GM18499 (cell line): ENCODE results near the gene ARHGEF10L.

Experiments
- ATAC-seq: cut with Tn5 transposase; IDR thresholded peaks from one replicate; pipeline ENCODE4 v1.9.1; 2021; ENCODE audit warnings: moderate number of reproducible peaks; ENCODE audit not compliant: insufficient read depth, unreplicated experiment

Gene ARHGEF10L

DNA sequence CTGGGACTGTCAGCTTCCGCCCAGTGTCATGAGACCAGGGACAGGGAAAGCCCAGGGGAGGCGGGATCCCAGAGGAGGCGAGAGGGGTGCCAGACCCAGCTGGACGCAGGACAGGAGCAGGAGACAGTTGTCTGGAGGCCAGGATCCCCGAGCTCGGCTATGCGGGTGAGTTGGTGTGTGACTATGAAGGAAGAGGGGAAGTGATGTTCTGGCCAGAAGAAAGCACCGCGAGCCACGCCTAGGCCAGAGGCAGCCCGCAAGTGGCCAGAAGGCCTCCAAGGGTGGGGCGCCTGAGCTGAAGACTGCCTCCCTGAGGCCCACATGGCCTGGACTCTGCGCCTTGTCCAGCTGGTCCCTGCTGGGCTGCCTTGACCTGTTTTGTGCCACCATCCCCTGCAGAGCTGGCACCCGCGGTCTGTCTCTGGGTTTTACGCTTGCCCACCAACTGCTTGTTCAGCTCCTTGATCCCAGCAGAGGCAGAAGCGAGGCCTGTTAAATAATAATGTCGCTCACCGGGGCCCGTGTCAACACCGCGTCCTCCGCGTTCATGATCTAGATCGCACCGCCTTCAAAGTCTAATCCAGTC, 130.5 kb downstream of the ARHGEF10L start:
- ATAC-seq = no peak

DNA sequence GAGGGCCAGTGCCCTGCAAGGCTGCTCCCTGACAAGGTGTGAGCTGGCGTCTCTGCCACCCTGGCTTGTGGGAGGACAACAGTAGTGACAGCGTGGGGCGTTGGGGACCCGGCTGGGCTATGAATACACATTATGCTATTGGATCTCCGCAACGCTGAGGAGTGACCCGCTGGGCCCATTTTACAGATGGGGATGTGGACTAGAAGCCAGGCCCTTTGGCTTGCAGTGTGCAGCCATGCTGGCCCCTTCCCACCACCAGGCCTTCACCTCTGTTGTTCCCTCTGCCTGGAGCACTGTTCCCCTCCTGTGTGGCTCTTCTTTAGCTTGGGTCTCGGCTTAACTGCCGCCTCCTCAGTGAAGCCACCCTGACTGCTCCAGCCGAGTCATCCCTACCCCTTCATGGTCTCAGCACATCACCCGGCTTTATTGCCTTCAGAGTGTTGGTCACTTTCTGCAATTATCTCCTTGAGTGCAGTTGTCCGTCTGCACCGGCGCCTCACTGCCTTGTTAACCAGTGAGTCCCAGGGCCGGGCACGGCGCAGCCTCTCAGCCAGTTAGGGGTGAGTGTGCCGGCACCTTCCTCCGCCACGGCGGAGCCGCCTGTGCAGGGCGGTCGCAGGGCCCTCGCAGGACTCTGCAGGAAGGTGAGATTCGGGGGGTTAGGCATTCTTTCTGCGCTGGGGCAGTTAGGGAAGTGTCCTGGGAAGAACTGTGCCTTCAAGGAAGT, 131.3 kb downstream of the ARHGEF10L start:
- no peak for ATAC-seq

DNA sequence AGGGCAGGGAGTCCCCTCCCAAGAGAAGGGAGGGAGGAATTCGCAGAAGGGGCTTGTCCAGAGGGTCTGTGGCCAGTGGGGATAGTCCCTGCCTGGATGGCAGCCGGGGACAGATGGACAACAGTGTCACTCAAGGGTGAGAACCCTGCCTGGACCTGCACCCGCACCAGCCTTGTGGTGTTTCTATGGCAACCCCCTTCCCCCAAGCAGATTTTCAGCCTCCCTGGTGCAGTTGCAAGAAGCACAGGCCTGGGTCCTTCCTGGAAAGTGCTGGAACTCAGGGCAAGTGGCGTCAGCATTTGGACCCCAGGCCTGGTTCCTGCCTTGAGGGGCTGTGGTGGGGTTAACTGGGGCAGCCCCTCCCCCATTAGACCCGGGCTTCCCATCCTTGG, 131.8 kb downstream of the ARHGEF10L start:
- no peak for ATAC-seq

DNA sequence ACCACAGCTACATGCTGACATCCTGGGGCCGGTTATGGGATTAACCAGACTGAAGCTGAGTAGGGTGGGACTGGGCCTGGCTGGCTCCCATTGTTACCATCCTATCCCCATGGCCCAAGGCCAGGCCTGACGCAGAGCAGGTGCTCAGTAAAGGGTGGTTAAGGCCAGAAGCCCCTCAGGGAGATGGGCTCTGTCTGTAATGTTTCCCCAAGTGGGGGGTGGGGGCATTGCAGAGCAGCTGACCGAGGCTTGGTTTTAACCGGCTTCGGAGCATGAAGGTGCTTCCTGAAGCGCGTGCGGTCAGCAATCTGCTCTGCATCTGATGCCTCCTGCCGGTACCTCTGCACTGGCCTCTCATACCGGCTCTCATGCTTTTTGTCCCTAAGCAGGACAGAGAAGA, 132.2 kb downstream of the ARHGEF10L start:
- ATAC-seq = no peak

DNA sequence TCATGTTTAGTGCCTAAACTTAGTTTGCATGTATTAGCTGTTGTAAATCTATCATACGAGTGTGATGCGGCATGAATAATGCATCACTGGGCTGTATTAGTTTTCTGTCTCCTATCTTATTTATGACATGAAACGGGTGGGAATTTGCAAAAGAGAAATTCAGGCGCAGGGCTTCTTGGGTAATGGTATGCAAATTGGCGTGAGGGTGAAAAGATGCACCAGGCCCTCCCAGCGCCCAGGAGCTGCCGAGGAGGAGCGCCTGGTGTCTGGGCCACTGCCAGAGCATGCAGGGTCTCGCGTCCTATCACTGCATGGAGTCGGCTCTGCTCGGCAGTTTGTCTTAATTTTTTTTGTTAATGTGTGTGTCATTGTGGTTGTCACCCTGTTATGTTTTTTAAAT, 132.7 kb downstream of the ARHGEF10L start:
- no peak for ATAC-seq

DNA sequence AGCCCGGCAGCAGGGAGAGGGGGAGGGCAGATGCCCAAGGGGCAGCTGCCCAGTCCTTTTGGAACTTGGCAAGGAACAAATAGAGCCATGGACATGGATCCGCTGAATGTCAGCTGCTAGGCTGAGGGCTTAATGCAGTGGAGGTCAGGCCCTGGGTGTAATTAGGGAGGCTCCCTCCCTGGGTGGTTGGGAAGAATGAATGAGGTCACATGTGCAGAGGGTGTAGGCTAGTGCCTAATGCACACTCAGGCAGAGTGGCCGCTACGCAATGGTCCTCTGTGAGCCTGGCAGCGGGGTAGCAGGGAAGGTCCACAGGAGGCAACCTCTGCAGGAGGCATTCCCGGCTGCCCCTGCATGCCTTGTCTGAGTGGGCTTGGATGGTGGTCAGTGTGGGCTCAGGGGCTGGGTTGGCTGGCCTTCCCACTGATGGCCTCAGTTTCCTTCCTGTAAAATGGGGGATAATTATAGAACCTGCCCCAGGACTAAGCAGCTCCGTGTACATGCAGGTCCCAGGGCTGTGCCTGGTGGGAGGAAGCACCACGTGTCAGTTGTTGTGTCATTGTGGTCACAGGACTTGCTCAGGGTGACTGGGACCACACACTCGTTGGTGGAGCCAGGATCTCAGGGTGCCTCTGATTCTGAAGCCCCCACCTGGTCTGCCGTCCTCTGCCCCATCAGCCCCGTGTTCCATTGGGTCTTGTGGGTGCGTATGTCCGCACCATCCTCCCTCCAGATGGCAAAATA, 134.0 kb downstream of the ARHGEF10L start:
- no peak for ATAC-seq

DNA sequence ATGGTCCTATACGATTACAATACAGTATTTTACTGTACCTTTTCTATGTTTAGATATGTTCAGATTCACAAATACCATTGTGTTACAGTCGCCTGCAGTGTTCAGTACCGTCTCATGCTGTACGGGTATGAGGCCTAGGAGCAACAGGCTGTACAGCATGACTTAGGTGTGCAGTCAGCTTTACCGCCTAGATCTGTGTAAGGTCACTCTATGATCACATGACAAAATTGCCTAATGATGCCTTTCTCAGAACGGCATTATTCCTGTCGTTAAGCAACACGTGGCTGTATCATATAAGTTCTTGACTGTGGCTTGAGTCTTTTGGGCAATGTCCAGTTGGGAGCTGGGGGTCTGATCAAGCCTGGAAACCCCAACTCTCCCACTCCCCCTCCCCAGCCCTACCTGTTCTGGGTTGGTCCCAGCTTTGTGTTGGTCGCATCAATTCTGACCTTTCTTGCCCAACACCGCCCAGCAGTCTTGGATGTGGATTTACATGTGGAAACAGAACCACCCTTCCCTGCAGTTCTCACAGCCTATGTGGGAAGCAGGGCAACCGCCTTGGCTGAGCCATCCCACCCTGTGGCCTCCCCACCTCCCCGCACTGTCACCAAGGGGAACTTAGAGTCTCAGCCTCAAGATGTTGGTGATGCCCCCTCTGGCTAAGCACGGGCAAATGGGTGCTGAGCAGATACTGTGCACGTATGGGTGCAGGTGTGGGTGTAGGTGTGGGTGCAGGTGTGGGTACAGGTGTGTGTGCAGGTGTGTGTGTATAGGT, 135.4 kb downstream of the ARHGEF10L start:
- no peak for ATAC-seq

DNA sequence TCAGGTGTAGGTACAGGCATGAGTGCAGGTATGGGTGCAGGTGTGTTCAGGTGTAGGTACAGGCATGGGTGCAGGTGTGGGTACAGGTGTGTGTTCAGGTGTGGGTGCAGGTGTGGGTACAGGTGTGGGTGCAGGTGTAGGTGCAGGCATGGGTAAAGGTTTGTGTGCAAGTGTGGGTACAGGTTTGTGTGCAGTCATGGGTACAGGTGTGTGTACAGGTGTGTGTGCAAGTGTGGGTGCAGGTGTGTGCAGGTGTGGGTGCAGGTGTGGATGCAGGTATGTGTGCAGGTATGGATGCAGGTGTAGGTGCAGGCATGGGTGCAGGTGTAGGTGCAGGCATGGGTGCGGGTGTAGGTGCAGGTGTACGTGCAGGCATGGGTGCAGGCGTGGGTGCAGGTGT, 136.2 kb downstream of the ARHGEF10L start:
- no peak for ATAC-seq

DNA sequence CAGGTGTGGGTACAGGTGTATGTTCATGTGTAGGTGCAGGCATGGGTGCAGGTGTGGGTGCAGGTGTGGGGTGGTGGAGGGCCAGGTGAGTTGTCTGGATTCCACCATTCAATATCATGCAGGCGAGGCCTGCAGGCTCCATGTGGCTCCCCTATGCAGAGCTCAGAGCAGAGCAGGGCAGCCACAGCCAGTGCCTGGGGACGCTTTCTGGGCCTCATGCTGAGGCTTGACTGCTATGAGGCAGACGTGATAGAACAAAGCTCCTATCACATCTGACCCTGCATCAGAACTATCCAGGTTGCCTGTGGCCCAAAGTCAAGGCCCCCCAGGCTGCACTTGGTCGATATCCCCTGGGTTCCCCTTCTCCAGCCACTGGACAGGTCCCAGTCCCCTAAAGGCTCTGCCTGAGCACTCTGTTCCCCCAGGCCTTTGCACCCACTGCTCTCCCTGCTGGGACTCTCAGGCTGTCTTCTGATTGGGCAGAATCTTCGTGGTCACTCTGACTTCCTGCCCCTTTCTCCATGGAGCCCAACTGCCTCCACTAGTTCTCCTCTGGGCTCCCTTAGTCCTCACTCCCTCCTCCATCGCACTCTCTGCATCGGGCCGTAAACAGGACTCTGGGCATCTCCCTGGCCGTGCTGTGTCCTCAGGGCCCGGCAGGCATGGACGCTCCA, 137.0 kb downstream of the ARHGEF10L start:
- no peak for ATAC-seq

DNA sequence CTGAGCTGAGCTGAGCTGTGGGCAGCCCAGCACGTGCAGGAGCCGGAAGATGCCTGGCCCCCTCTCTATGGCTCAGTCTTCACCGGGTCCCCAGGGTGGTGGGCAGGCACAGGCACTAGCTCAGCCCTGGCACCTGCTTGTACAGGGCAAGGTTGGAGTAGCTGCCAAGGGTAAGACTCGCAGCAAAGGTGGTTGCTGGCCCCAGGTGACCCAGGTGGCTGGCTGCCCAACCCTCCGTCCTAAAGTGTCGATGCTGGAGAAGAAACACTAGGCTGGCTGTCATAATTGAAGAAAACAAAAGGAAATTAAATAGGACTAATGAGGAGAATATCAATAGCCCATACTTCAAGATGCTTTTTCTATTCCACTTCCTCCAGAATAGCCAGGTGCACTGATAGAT, 138.5 kb downstream of the ARHGEF10L start:
- ATAC-seq = no peak

DNA sequence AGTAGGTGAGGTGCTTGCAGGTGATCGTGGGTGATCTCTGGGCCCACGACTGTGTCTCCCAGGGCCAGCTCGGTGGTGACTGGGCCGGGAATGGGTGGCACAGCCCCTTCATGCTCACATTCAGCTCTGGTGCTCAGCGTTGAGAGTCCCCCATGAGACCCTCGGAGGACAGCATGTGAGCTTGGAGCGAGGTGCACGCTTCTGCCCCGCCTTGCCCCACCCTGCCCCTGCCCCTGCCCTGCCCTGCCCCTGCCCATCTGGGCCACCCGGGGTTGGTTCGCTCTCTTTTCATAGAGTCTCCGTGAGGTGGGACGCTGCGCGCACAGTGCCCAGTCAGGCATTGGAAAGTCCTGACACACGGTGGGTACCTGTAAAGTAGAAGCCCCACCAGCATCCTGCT, 140.4 kb downstream of the ARHGEF10L start:
- ATAC-seq = no peak

DNA sequence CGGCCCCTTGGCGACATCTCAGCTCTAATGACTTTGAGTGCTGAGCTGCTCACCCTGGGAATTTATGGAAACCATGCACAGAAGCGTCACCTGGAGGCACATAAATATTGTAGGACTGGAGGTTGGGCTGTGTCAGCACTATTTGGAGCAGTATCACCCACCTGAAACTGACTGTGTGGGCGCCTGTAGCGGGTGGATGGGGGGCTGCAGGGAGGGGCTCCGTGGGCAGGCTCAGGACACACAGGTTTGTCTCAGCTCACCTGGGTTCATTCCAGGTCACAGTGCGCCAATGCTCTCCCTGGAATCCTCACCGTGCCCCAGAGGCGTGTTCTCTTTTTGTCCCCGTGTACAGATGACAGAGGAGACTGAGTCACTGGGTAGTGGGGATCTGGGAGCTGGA, 140.8 kb downstream of the ARHGEF10L start:
- no peak for ATAC-seq

DNA sequence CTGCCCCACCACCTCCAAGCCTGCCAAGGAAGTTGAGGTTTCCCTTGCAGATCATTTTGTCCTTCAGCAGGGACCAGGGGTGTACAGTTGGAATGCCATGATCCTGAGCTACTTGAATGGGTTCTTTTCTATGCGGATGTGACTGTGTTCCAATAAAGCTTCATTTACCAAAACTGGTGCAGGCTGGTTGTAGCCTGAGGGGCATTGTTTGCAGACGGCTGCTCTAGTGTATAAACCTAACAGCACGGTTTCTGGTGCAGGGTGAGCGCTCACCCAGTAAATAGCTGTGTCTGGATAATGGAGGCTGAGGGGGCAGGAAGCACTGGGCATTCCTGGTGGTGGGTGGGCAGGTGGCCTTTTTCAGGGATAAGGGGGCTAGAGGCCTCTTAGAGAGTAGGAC, 142.9 kb downstream of the ARHGEF10L start:
- ATAC-seq = no peak

DNA sequence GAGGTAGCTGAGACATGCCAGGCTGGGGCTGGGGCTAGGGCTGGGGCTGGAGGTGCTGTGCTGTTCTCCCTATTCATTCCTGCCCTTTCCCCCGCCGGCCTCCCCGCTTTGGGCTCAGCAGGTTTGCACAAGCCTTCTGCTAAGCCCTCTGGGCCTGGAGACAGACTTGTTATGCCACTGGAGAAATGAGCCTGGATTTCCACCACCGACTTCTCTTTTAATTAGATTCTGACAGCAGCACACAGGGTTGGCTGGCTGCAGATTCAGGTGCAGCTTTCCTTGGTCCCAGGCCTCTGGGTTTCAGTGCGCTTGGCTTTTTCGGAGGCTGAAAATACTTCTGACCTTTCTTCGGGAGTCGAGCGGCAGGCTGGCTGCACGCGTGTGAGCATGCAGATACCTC, 144.1 kb downstream of the ARHGEF10L start:
- ATAC-seq = no peak

DNA sequence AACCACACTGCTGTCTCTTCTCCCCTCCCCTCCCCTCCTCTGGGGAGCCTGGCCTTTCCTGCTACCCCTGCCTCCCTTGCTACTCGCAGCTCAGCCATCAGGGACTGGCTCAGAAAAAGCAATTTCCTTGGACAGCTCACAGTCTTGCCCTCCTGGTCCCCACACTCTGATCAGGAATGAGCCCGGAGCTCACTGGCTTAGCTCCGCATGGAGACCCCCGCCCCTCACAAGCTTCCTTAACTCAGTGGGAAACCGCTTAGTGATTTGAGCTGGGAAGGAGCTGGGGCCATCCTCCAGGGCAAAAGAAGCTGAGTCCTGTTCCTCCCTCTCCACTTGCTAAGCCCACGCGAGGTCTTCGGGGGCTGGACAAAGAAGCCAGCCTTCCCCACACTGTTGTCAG, 145.3 kb downstream of the ARHGEF10L start:
- ATAC-seq = no peak

DNA sequence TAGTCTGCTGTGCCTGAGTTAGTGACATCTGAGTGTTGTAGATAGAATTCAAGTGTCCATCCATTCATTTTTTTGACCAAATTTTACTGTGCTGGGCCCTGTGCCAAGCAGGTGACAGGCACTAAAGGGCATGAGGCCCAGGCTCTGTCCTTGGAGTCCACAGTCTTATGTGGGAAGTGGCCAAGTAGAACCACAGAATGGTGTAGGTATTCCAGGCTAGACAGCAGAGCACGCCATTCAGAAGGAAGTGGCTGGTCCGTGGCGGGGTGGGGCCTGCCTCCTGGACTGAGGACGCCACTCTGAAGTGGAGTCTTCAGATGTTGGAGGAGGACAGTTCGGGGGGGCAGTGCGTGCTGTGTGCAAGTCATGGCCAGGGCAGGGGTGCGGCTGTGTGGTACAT, 146.8 kb downstream of the ARHGEF10L start:
- ATAC-seq = no peak

DNA sequence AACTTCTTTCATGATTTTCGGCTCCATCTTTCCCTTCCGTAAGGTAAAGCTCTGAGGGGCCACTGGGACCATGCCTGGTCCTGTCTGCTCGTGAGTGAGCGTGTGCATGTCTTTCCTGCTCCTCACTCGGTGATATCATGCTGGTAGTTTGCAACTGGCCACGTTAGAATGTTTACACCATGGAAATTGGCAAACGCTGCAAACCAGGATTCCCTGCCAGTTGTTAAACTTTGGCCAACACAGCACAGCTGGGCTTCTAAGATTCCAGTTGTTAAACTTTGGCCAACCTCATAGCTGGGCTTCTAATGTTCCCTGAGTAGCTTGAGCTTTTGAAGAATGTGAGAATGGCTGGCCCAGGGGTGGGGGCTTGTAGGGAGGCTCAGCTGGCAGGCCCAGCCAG, 147.6 kb downstream of the ARHGEF10L start:
- no peak for ATAC-seq

DNA sequence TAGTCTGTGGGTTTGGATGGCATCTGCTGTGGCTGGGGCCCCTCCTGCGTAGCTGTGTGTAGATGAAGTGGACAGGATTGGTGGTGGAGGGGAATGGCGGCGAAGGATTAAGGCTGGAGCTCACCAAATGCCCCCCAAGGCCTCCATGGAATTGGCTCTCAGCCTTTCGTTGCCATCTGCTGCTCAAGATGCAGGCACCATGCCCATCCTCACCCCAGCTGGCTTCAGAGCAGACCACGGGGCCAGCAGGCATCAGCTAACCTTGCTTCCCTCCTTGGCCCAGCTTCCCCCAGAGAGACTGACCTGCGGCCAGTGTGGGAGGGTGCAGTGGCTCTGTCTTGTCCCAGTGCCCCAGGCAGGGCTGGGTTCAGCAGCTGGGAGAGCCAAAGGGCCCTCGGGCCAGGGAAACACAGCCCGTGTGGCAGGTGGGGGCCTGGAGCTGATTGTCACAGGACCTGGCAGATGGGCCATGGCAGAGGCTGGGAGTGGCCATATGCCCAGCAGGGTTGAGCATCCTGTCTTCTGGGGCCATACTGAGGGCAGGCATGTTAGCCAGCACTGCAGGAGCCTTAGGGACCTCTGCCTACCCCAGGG, 148.8 kb downstream of the ARHGEF10L start:
- no peak for ATAC-seq

DNA sequence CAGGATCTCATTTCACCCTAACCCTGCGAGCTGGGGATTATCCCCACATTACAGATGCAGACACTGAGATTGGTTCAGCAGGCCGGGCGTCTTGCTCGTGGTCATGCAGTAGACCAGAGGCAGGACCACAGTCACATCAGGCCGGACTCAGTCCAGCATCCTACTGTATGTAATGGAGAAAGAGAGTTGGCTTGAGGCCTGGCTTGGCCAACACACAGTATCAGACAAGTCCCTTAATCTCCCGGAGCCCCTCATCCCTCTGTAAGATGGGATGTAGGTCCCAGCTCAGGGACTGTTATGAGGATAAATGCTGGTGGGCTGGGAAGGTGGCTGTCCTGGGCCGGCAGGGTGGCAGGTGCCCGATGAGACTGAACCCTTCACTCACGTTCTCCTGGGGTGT, 149.5 kb downstream of the ARHGEF10L start:
- no peak for ATAC-seq
